Measurements from ENCODE around the gene CAPN15. TPM values are rescaled to one million over a fixed set of nuclear protein-coding genes. Genes with fewer than 3 reads are reported as not detected.

CAPN15 gene
- total RNA-seq, 1 experiment from 2014 or later = 76.4 TPM

GRCh38 chr16:565419-566330 is 38.2 kb downstream of the CAPN15 start:
- Histone ChIP-seq H3K27ac (ENCODE audit: insufficient read length, low read depth, low read length) (no peak overlapping the region), H2BK15ac (ENCODE audit: low read depth, low read length) (no peak overlapping the region), H2BK12ac (ENCODE audit: insufficient read length, low read depth, low read length) (no peak overlapping the region), H3K56ac (ENCODE audit: insufficient read length, low read depth, low read length) (no peak overlapping the region), H3T11ph (ENCODE audit: low read length) (no peak overlapping the region), H2AFZ (ENCODE audit: low read length) (no peak overlapping the region), H3K79me1 (ENCODE audit: insufficient read depth, low read depth, low read length, poor library complexity, severe bottlenecking) (no peaks in the 10 kb centered on the region), H3K9ac (ENCODE audit: extremely low read depth, insufficient read length, low read length) (no peak overlapping the region), H3K27me3 (ENCODE audit: insufficient read depth, low read length) (no peaks in the 10 kb centered on the region; the same call in 1 of the 2 replicates), H3K4me2 (ENCODE audit: insufficient read depth, insufficient read length, low read length) (no peak overlapping the region), H2BK120ac (ENCODE audit: low read depth, low read length, poor library complexity, severe bottlenecking) (no peak overlapping the region), H3K4ac (ENCODE audit: low read depth, low read length) (no peak overlapping the region), H3K23ac (ENCODE audit: insufficient read length, low read depth, low read length) (no peak overlapping the region), H3K18ac (ENCODE audit: insufficient read length, low read depth, low read length) (no peak overlapping the region), H3K79me2 (ENCODE audit: insufficient read depth, low read length) (no peaks in the 10 kb centered on the region), H3K4me1 (ENCODE audit: insufficient read depth, low read length) (no peaks in the 10 kb centered on the region), H3K23me2 (ENCODE audit: insufficient read length, low read depth, low read length, poor library complexity, severe bottlenecking) (peaks cover 5% of the 10 kb centered on the region), H2BK20ac (ENCODE audit: low read depth, low read length, poor library complexity, severe bottlenecking) (no peak overlapping the region), H4K5ac (ENCODE audit: insufficient read length, low read depth, low read length) (no peak overlapping the region), H4K8ac (replicated peaks; ENCODE audit: insufficient read length, low read depth, low read length) (no peak overlapping the region), H4K20me1 (ENCODE audit: control insufficient read depth, insufficient read depth, insufficient read length) (peaks cover 3% of the 10 kb centered on the region), H4K91ac (ENCODE audit: insufficient read length, low read depth, low read length) (no peak overlapping the region), H2BK5ac (ENCODE audit: insufficient read length, low read length) (no peak overlapping the region), H3K14ac (ENCODE audit: insufficient read depth, low read length) (no peak overlapping the region; the same call in 1 of the 2 replicates), H2AK5ac (ENCODE audit: insufficient read length, low read length) (no peak overlapping the region), H3K9me3 (ENCODE audit: control insufficient read depth, low read depth, low read length) (no peaks in the 10 kb centered on the region)
- H3K4me1 Mint-ChIP-seq = peaks cover 11 to 23% of the 10 kb centered on the region in 2 experiments
- peaks cover 22% of the 10 kb centered on the region for H3K27me3 Mint-ChIP-seq (ENCODE audit: low read depth)
- no peak overlapping the region for H3K27ac Mint-ChIP-seq
- no peaks in the 10 kb centered on the region for H3K36me3 Mint-ChIP-seq (ENCODE audit: insufficient read depth in 1 of 3, low read depth in 3 of 3)
- H3K9me3 Mint-ChIP-seq = no peaks in the 10 kb centered on the region; a peak in 1 of 5 replicates
- no peak for TF ChIP-seq CTCF (conservative IDR thresholded peaks at IDR 0.05)
- no CpG with 5 or more reads among the region's 35 CpGs for WGBS (ENCODE audit: extremely low coverage, insufficient read length, low lambda C conversion rate)
- no peak overlapping the region for H3K4me3 Mint-ChIP-seq
- no peak for DNase-seq

Data from H9 (cell line).